Mesothelial cell of epicardium (in vitro differentiated cells): ENCODE data around the gene FBXO15. TPM values are rescaled to one million over a fixed set of nuclear protein-coding genes. Genes with fewer than 3 reads are reported as not detected.

Experiments
- DNase-seq, 2 experiments: peaks; one replicate each; pipeline ENCODE4 v3.0.0; 2021; ENCODE audit warnings: low spot score in 2 of 2; ENCODE audit not compliant: unreplicated experiment in 2 of 2
- H3K27ac Mint-ChIP-seq: 2 replicates; pipeline ENCODE4 v1.8.0; 2021; ENCODE audit warnings: mixed read lengths
- H3K27me3 Mint-ChIP-seq: 2 replicates; pipeline ENCODE4 v1.8.0; 2021; ENCODE audit warnings: low read depth, mixed read lengths
- H3K36me3 Mint-ChIP-seq: 2 replicates; pipeline ENCODE4 v1.8.0; 2021; ENCODE audit warnings: mixed read lengths
- H3K4me1 Mint-ChIP-seq: 2 replicates; pipeline ENCODE4 v1.8.0; 2021; ENCODE audit warnings: mixed read lengths
- H3K4me3 Mint-ChIP-seq: 2 replicates; pipeline ENCODE4 v1.8.0; 2021; ENCODE audit warnings: mild to moderate bottlenecking, moderate library complexity, mixed read lengths
- H3K9me3 Mint-ChIP-seq: 2 replicates; pipeline ENCODE4 v1.8.0; 2021; ENCODE audit warnings: mixed read lengths
- CTCF ChIP-seq: fragments of 200-600 bp; sonication (generic); IDR thresholded peaks from one replicate; pipeline ENCODE4 v1.5.0; 2021; ENCODE audit warnings: antibody characterized with exemption; ENCODE audit not compliant: unreplicated experiment
- total RNA-seq: library from RNA; stranded (reverse); gene quantifications from 3 replicates; pipeline ENCODE4 v1.2.1, GENCODE V29; 2021

FBXO15 gene
- total RNA-seq, 1 donor from 2014 or later = 2.3 TPM

- H3K36me3 Mint-ChIP-seq = peaks cover 1% of the 10 kb centered on the region
- H3K4me1 Mint-ChIP-seq = peaks cover 4% of the 10 kb centered on the region
Measured at GRCh38 chr18:74110976-74111375, 36.7 kb downstream of the FBXO15 start.

GRCh38 chr18:74110149-74110548 is 37.5 kb downstream of the FBXO15 start:
- Mint-ChIP-seq H3K36me3 (peaks cover 1% of the 10 kb centered on the region), H3K4me1 (peaks cover 4% of the 10 kb centered on the region), H3K4me3 (no peak overlapping the region), H3K9me3 (peaks cover 37% of the 10 kb centered on the region), H3K27ac (no peak overlapping the region), H3K27me3 (no peaks in the 10 kb centered on the region)
- TF ChIP-seq CTCF = no peak
- no peak for DNase-seq

More at GRCh38 chr18:74110976-74111375, 36.7 kb downstream of the FBXO15 start:
- Mint-ChIP-seq H3K27ac (no peak overlapping the region), H3K27me3 (no peaks in the 10 kb centered on the region), H3K4me3 (no peak overlapping the region), H3K9me3 (peaks cover 37% of the 10 kb centered on the region)
- TF ChIP-seq CTCF = no peak
- DNase-seq = no peak

GRCh38 chr18:74108460-74108859 is 39.2 kb downstream of the FBXO15 start:
- Mint-ChIP-seq H3K27me3 (peaks cover 5% of the 10 kb centered on the region), H3K4me1 (no peaks in the 10 kb centered on the region), H3K9me3 (peaks cover 45% of the 10 kb centered on the region), H3K27ac (no peak overlapping the region), H3K4me3 (no peak overlapping the region), H3K36me3 (peaks cover 1% of the 10 kb centered on the region)
- DNase-seq = no peak
- TF ChIP-seq CTCF = no peak

- no peak for TF ChIP-seq CTCF
- no peak for DNase-seq
- H3K27ac Mint-ChIP-seq = no peak overlapping the region
- H3K4me3 Mint-ChIP-seq = no peak overlapping the region
- H3K4me1 Mint-ChIP-seq = no peaks in the 10 kb centered on the region
- H3K27me3 Mint-ChIP-seq = peaks cover 10% of the 10 kb centered on the region
- H3K36me3 Mint-ChIP-seq = no peaks in the 10 kb centered on the region
- H3K9me3 Mint-ChIP-seq = peaks cover 31% of the 10 kb centered on the region
Measured at GRCh38 chr18:74097803-74098202, 49.8 kb downstream of the FBXO15 start.

GRCh38 chr18:74092922-74093321 is 54.7 kb downstream of the FBXO15 start:
- no peak for TF ChIP-seq CTCF
- Mint-ChIP-seq H3K4me1 (no peaks in the 10 kb centered on the region), H3K27me3 (peaks cover 16% of the 10 kb centered on the region), H3K4me3 (no peak overlapping the region), H3K9me3 (peaks cover 36% of the 10 kb centered on the region), H3K27ac (no peak overlapping the region), H3K36me3 (no peaks in the 10 kb centered on the region)
- DNase-seq = no peak
